BJ (cell line): ENCODE results near the gene NECTIN1. TPM values are rescaled to one million over a fixed set of nuclear protein-coding genes. Genes with fewer than 3 reads are reported as not detected.

Experiments
- CTCF ChIA-PET: fragments of 350-600 bp; formaldehyde crosslinking; extraction: SDS; loops from one replicate; lab custom pipeline; 2021; ENCODE audit warnings: antibody characterized with exemption, inconsistent platforms; lab: Yijun Ruan, JAX
- POLR2A ChIA-PET: fragments of 300-600 bp; sonication (Branson Sonifier 250); formaldehyde crosslinking; extraction: SDS; loops from one replicate; lab custom pipeline; 2021; ENCODE audit warnings: antibody characterized with exemption; lab: Charles Lee
- DNase-seq: peaks from one replicate; pipeline ENCODE4 v3.0.0-alpha.2; 2011; ENCODE audit warnings: low read depth
- H3K27me3 ChIP-seq: 2 replicates; pipeline ENCODE4 v1.6.0; 2011; ENCODE audit warnings: low read length; ENCODE audit not compliant: control insufficient read depth, insufficient read depth
- H3K36me3 ChIP-seq: 2 replicates; pipeline ENCODE4 v1.5.1; 2011; ENCODE audit warnings: low read length; ENCODE audit not compliant: control insufficient read depth, insufficient read depth
- H3K4me3 ChIP-seq: 2 replicates; pipeline ENCODE4 v1.5.1; 2011; ENCODE audit warnings: low read depth, mild to moderate bottlenecking, control low read depth, low read length
- CTCF ChIP-seq: IDR thresholded peaks from 2 replicates; pipeline ENCODE4 v1.5.1; 2011; ENCODE audit warnings: low read depth, mild to moderate bottlenecking, control low read depth, inconsistent platforms, low read length, moderate library complexity; ENCODE audit not compliant: insufficient read depth
- polyA plus RNA-seq: library from polyadenylated mRNA; depleted of rRNA; stranded (reverse); fragments of >200 nt; gene quantifications from 2 replicates; pipeline ENCODE4 v1.2.3, GENCODE V29; 2011

The NECTIN1 gene
- polyA plus RNA-seq, 1 experiment, result 3.0 TPM

DNA sequence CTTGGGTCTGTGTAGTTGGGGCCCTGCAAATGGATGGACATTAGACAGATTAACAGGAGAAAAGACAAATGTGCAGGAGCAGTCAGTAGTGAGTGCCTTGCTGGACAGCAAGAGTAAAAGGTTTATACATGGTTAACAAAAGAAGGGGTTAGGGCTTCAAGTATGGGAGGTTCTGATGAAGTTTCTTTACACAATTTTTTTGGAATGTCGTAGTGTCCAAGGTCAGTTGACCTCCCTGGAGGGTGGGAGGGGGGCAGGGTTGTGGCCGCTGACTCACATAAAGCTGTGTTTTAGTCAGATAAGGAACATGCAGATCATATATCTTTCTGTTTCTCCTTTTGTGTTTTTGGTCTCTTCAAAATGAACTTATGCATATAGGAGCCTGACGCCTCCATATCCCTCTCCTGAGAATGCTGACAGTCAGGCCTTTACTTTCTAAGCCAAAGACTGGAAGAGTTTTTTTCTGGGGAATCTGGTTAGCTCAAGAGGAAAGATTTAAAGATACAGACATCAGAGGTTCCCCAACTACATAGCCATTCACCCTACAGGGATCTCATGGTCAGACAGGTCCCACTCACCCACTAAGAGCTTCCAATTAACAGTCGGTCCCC lies 134.3 kb downstream of the NECTIN1 start:
- Histone ChIP-seq H3K27me3 (no peaks in the 10 kb centered on the region), H3K4me3 (no peak overlapping the region), H3K36me3 (no peaks in the 10 kb centered on the region)
- TF ChIP-seq CTCF, result no peak
- POLR2A ChIA-PET, result interaction anchor here (1.4 kb wide), 1 partner anchor 9 kb away, joined by 5 read pairs; no protein-coding TSS in a partner anchor
- CTCF ChIA-PET, result interaction anchor here (0.9 to 1.4 kb wide), 2 partner anchors 16 to 47 kb away, joined by 3 to 4 read pairs; no protein-coding TSS in a partner anchor
- DNase-seq, result peak; percentile 19

GRCh38 chr11:119593346-119593745 lies 135.7 kb downstream of the NECTIN1 start:
- ChIA-PET POLR2A (no interaction called here), CTCF (no interaction called here)
- Histone ChIP-seq H3K36me3 (no peaks in the 10 kb centered on the region), H3K4me3 (no peak overlapping the region), H3K27me3 (peaks cover 1% of the 10 kb centered on the region; the same call in 1 of the 2 replicates)
- TF ChIP-seq CTCF, result no peak
- no peak for DNase-seq

DNA sequence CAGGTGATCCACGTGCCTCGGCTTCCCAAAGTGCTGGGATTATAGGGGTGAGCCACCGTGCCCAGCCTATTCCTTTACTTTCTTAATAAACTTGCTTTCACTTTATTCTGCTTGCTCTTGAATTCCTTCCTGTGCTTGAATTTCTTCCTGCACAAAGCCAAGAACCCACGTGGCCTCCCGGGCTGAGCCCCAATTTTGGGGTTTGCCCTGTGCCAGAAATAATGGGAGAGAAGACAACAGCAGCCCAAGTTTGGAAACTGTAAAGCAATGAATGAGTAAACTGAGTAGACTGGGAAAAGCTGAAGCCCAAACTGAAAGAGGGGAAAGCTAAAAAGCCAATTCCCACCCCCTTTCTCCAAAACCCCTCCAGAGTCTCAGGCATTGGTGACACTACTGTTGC lies 136.4 kb downstream of the NECTIN1 start:
- CTCF ChIA-PET, result no interaction called here

DNA sequence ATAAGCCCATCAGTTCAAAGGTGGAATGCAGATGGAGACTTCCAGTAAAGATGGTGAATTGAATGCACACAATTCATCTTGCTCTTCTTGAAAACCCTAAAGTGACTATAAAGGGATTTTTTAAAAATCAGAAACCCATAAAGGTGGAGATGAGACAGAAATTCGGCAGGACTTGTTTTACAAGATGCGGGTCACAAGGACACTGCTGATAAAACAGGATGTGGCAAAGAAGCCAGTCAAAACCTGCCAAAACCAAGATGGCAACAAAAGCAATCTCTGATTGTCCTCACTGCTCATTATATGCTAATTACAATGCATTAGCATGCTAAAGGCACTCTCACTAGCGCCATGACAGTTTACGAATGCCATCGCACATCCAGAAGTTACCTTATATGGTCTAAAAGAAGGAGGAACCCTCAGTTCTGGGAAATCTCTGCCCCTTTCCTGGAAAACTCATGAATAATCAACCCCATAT lies 137.1 kb downstream of the NECTIN1 start:
- Histone ChIP-seq H3K36me3 (no peaks in the 10 kb centered on the region), H3K4me3 (no peak overlapping the region), H3K27me3 (peaks cover 3% of the 10 kb centered on the region)
- ChIA-PET CTCF (no interaction called here), POLR2A (no interaction called here)
- DNase-seq, result no peak
- TF ChIP-seq CTCF, result no peak

More for the DNA sequence above, 136.4 kb downstream of the NECTIN1 start:
- Histone ChIP-seq H3K27me3 (peaks cover 1% of the 10 kb centered on the region; the same call in 1 of the 2 replicates), H3K4me3 (no peak overlapping the region), H3K36me3 (no peaks in the 10 kb centered on the region)
- no peak for TF ChIP-seq CTCF
- no peak for DNase-seq
- POLR2A ChIA-PET, result no interaction called here

DNA sequence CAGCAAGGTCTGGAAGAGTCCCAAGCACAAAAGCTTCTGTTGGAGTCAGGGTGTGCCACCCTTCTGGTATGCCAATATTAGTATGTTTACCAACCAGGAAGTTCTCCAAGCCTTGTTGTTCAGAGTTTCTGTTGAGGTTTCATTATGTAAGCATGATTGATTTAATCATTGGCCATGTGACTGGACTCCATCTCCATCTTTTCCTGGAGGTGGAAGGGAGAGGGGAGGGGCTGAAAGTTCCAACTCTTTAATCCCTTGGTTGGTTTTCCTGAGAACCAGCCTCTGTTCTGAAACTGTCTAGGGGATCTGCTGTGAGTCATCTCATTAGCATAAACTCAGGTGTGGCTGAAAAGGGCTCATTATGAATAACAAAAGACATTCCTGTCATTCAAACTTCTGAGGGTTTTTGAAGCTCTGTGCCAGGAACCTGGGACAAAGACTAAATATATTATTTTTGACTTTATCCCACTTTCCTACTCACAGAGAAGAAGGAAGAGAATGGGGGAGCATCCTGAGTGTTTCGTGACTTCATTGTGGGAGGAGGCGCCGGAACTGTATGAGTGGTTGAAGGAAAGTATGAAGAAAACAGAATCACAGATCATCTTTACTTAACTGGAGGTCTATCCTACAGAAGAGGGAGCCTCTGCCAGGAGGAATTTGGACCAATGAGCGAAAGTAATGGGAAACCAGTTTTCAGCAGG lies 138.2 kb downstream of the NECTIN1 start:
- peaks cover 3% of the 10 kb centered on the region for H3K27me3 ChIP-seq
- H3K4me3 ChIP-seq, result no peak overlapping the region
- POLR2A ChIA-PET, result no interaction called here
- no peak for DNase-seq
- H3K36me3 ChIP-seq, result no peaks in the 10 kb centered on the region
- CTCF ChIA-PET, result no interaction called here
- TF ChIP-seq CTCF, result no peak
